ENCODE results near the gene PDE4D. TPM values are rescaled to one million over a fixed set of nuclear protein-coding genes. Genes with fewer than 3 reads are reported as not detected.
A peak's percentile ranks its signal among the peaks of the same experiment; 100 is the strongest.
"Not testable (repeated sequence)": the region's sequence is repeated elsewhere in the genome, so short reads cannot be mapped to it uniquely, and the experiment has no call there.

Gene PDE4D
- total RNA-seq, 1 experiment from 2014 or later, result 62.6 TPM

GRCh38 chr5:59483971-59484472 is 409.5 kb downstream of the PDE4D start:
- in situ Hi-C loops (cut with HindIII; ENCODE audit: low pct_unique_long_range_greater_than_20kb, low sequenced_read_pairs), result no loop called here
- no peak for DNase-seq (ENCODE audit: low read depth, low spot score)

DNA sequence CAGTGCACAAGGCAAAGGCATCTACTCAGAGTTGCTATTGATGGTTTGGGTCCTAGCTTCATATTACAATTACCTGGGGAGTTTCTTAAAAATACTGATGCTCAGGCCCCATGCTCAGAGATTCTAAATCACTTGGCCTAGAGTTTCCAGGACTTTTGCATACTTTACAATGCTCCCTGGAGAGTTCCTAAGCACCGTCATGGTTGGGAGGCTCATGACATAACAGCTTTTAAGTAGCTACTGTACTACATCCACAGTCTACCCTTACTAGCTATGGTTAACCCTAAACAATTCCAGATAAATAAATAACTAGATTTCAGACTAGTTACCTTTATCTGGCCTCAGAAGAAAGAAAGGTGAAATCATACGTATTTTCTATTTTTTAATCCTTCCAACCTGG is 414.4 kb downstream of the PDE4D start:
- in situ Hi-C loops (cut with HindIII; ENCODE audit: low pct_unique_long_range_greater_than_20kb, low sequenced_read_pairs), result no loop called here
- no peak for DNase-seq (ENCODE audit: low read depth, low spot score)

DNA sequence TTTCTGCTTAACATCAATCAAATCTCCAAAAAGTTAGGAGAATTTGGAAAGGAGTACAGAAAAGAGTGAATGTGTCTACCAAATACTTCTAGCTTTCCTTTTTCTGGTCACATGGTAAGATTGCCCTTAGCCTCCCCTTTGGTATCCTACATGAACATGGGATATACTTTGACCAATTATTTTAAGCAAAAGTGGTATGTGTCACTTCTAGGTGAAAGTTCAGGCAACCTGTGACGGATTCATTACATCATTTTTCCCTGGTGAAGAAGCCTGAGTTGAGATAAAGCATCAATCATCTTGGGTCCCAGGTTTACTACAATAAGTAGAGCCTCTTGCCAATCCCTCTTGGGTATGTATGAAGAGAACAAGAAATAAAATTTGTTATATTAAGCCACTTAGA is 419.2 kb downstream of the PDE4D start:
- DNase-seq (ENCODE audit: low read depth, low spot score), result no peak

DNA sequence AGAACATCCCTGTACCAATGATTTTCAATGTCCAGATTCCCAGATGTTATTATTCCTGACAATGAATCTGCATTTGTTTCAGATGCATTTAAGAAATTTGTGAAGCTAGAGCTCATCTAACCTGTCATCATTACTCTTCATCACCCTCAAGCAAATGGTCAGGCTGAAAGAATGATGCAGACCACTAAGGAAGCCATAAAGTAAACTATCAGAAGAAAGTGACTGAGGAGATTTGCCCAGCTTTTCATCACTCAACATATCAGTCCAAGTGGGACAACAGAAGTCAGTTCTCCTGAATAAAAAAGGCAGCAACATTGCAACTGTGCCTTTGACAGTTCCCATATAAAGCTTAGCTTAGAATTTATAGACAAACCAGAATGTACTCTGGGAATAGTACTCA is 419.9 kb downstream of the PDE4D start:
- DNase-seq (ENCODE audit: low read depth, low spot score), result no peak
- in situ Hi-C loops (cut with HindIII; ENCODE audit: low pct_unique_long_range_greater_than_20kb, low sequenced_read_pairs), result no loop called here

More for the DNA sequence above, 419.2 kb downstream of the PDE4D start:
- in situ Hi-C loops (cut with HindIII; ENCODE audit: low pct_unique_long_range_greater_than_20kb, low sequenced_read_pairs), result no loop called here

GRCh38 chr5:59471463-59471862 is 422.1 kb downstream of the PDE4D start:
- no peak for DNase-seq (ENCODE audit: low read depth, low spot score)
- in situ Hi-C loops (cut with HindIII; ENCODE audit: low pct_unique_long_range_greater_than_20kb, low sequenced_read_pairs), result no loop called here

GRCh38 chr5:59467969-59468368 is 425.6 kb downstream of the PDE4D start:
- in situ Hi-C loops (cut with HindIII; ENCODE audit: low pct_unique_long_range_greater_than_20kb, low sequenced_read_pairs), result no loop called here
- DNase-seq (ENCODE audit: low read depth, low spot score), result no peak

DNA sequence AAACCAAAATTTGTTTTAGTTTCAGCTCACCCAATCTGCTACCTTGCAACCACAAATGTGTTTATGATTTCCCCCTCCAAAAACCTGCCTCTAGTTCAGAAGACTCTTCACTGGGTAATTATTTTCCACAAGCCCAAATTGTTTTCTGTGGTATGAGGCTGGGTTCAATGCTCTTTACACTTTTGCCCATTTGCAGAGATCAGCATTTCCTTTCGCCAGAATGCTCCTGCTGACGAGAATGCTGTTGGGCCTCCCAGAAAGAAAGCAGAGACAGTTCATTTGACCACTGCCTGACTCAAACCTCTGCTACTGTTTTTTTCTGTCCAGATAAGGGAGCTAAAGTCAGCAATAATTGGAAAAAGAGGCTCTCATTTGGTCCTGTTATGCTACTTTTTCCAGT is 427.3 kb downstream of the PDE4D start:
- in situ Hi-C loops (cut with HindIII; ENCODE audit: low pct_unique_long_range_greater_than_20kb, low sequenced_read_pairs), result no loop called here
- no peak for DNase-seq (ENCODE audit: low read depth, low spot score)

GRCh38 chr5:59464969-59465368 is 428.6 kb downstream of the PDE4D start:
- in situ Hi-C loops (cut with HindIII; ENCODE audit: low pct_unique_long_range_greater_than_20kb, low sequenced_read_pairs), result no loop called here
- DNase-seq (ENCODE audit: low read depth, low spot score), result no peak

GRCh38 chr5:59463618-59464166 is 429.8 kb downstream of the PDE4D start:
- in situ Hi-C loops (cut with HindIII; ENCODE audit: low pct_unique_long_range_greater_than_20kb, low sequenced_read_pairs); DNase-seq (ENCODE audit: low read depth, low spot score): not testable (repeated sequence)

GRCh38 chr5:59462956-59463355 is 430.6 kb downstream of the PDE4D start:
- no peak for DNase-seq (ENCODE audit: low read depth, low spot score)
- in situ Hi-C loops (cut with HindIII; ENCODE audit: low pct_unique_long_range_greater_than_20kb, low sequenced_read_pairs), result no loop called here

- in situ Hi-C loops (cut with HindIII; ENCODE audit: low pct_unique_long_range_greater_than_20kb, low sequenced_read_pairs), result no loop called here
- DNase-seq (ENCODE audit: low read depth, low spot score), result no peak
Measured at GRCh38 chr5:59460368-59461153, 433.0 kb downstream of the PDE4D start.

DNA sequence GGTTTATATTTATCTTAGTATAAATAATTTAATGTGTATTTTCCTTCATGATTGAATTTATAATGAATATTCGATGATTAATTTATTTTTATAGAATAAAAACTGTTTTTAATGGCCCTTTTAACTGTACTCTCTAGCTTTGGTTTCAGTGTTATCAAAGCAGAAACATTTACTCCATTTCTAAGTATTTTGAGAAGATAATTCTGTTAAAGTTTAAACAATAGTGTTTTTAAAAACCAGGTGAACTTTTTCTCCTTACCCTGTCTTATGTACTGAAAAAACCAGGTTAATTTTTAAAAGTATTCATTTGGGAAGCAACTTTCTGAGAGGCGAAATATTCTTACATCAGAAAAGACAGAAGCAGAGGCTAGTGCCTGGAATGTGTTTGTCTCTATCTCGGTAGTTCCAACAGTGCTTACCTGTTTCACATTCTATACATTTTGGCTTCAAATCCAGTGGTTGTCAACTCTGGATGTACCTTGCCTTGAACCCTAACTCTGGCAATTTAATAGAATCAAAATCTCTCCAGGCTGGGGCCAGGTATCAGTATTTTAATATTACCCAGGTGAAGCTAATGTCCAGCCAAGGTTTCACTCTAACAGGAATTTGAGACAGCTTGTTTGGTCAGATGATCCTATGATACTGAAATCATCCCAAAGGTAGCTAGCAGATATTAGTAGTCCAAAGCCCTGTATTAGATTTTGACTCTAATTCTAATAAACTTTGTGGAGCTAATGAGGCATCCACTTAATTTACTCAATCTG is 434.4 kb downstream of the PDE4D start:
- no peak for DNase-seq (ENCODE audit: low read depth, low spot score)
- in situ Hi-C loops (cut with HindIII; ENCODE audit: low pct_unique_long_range_greater_than_20kb, low sequenced_read_pairs), result no loop called here

DNA sequence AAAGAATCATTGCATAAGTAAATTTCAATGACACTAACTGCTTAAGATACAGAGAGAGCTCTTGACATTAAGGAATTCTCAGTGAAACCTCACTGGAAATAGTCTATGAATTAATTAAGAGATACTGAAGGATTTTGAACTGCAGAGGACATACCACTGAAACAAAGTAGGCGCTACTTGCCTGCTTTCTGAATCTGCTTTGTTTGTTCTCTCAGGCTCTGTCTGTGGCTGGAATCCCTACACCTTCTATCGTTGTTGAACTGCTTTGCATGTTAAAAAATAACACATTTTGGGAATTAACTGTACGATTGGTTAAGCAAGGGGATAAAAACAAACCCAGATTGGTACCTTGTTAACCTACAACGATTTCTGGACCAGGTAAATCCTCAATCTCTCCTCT is 435.2 kb downstream of the PDE4D start:
- DNase-seq (ENCODE audit: low read depth, low spot score), result no peak
- in situ Hi-C loops (cut with HindIII; ENCODE audit: low pct_unique_long_range_greater_than_20kb, low sequenced_read_pairs), result no loop called here

- in situ Hi-C loops (cut with HindIII; ENCODE audit: low pct_unique_long_range_greater_than_20kb, low sequenced_read_pairs), result no loop called here
- DNase-seq (ENCODE audit: low read depth, low spot score), result peak; percentile 44
Measured at GRCh38 chr5:59449905-59450644, 443.5 kb downstream of the PDE4D start.

DNA sequence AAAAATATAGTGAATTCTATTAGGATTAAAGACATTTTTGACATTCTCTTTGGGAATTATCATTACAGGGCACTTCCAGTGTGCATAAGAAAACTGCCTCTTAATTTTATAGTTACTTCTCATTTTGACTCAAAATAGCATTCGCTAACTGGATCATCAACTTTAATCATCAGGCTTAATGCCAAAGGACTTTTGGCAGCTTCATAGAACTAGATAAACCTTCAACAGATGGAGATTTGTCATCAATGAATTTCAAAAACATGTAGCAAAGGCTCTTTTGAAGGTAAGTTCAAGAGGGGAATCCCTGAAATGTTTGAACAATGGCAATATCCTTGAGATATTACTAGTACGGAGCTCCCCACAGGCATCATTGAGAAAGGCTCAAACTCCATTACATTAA is 447.2 kb downstream of the PDE4D start:
- no peak for DNase-seq (ENCODE audit: low read depth, low spot score)

GRCh38 chr5:59445741-59446140 is 447.8 kb downstream of the PDE4D start:
- in situ Hi-C loops (cut with HindIII; ENCODE audit: low pct_unique_long_range_greater_than_20kb, low sequenced_read_pairs), result no loop called here
- DNase-seq (ENCODE audit: low read depth, low spot score), result no peak

More for the DNA sequence above, 447.2 kb downstream of the PDE4D start:
- in situ Hi-C loops (cut with HindIII; ENCODE audit: low pct_unique_long_range_greater_than_20kb, low sequenced_read_pairs), result no loop called here

GRCh38 chr5:59439303-59439702 is 454.2 kb downstream of the PDE4D start:
- DNase-seq (ENCODE audit: low read depth, low spot score), result no peak
- in situ Hi-C loops (cut with HindIII; ENCODE audit: low pct_unique_long_range_greater_than_20kb, low sequenced_read_pairs), result no loop called here

GRCh38 chr5:59437176-59437575 is 456.4 kb downstream of the PDE4D start:
- in situ Hi-C loops (cut with HindIII; ENCODE audit: low pct_unique_long_range_greater_than_20kb, low sequenced_read_pairs), result no loop called here
- DNase-seq (ENCODE audit: low read depth, low spot score), result no peak

All from SK-MEL-5 (cell line).